22Rv1 (cell line): ENCODE data around the gene DENND5A.

Experiments
- ZFX ChIP-seq: fragments of 450-650 bp; IDR thresholded peaks from 2 replicates; pipeline ENCODE4 v1.6.1; 2017; ENCODE audit warnings: antibody characterized with exemption, borderline replicate concordance
- TF ChIP-seq, protein P1 (sequence below): fragments of 450-650 bp; IDR thresholded peaks from 2 replicates; pipeline ENCODE4 v1.5.1; 2017; ENCODE audit warnings: mild to moderate bottlenecking

DNA sequence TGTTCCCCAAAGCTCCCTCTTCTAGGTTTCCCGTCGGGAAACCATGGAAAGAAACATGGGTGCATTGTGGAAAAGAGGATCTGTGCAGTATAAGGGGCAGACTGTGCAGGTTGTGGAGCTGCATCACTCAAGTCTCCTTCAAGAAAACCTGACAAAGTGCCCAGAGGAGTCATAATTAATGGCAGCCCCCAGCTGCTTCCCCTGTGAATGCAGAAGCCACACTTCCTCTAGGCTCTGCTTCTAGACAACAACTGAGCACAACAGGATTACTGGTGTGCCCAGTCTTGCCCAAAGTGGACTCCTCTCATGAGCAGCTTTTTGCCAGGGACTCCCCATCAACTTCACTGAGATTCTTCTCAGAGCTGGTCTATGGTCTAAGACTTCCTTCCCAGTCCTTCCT lies 131.2 kb downstream of the DENND5A start:
- TF ChIP-seq, protein P1, sequence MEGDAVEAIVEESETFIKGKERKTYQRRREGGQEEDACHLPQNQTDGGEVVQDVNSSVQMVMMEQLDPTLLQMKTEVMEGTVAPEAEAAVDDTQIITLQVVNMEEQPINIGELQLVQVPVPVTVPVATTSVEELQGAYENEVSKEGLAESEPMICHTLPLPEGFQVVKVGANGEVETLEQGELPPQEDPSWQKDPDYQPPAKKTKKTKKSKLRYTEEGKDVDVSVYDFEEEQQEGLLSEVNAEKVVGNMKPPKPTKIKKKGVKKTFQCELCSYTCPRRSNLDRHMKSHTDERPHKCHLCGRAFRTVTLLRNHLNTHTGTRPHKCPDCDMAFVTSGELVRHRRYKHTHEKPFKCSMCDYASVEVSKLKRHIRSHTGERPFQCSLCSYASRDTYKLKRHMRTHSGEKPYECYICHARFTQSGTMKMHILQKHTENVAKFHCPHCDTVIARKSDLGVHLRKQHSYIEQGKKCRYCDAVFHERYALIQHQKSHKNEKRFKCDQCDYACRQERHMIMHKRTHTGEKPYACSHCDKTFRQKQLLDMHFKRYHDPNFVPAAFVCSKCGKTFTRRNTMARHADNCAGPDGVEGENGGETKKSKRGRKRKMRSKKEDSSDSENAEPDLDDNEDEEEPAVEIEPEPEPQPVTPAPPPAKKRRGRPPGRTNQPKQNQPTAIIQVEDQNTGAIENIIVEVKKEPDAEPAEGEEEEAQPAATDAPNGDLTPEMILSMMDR, result no peak
- TF ChIP-seq ZFX, result no peak
